A673 (cell line): ENCODE measurements around the gene PARD6G. TPM values are rescaled to one million over a fixed set of nuclear protein-coding genes. Genes with fewer than 3 reads are reported as not detected.

Source experiments
- BruUV-seq: library from RNA; stranded (reverse); fragments of 400-500 nt; replicated peaks from 2 replicates; lab custom pipeline; 2021; lab: Mats Ljungman, UMichigan
- CTCF ChIA-PET: fragments of 300-600 bp; sonication (Branson Sonifier 250); formaldehyde crosslinking; loops from one replicate; lab custom pipeline; 2022; ENCODE audit warnings: antibody characterized with exemption; lab: Charles Lee
- POLR2A ChIA-PET: fragments of 300-600 bp; sonication (Branson Sonifier 250); formaldehyde crosslinking; loops from one replicate; lab custom pipeline; 2022; ENCODE audit warnings: antibody characterized with exemption; ENCODE audit not compliant: low non-redundant PET; lab: Charles Lee
- DNase-seq: peaks from one replicate; pipeline ENCODE4 v3.0.0-alpha.2; 2015; ENCODE audit warnings: low spot score
- H3K27ac ChIP-seq: fragments of 200-600 bp; sonication (generic); 2 replicates; pipeline ENCODE4 v1.5.1; 2016; ENCODE audit warnings: mixed run types, low read depth, mild to moderate bottlenecking, mixed read lengths, antibody characterized with exemption, low read length; ENCODE audit not compliant: poor library complexity, severe bottlenecking
- H3K27me3 ChIP-seq: fragments of 200-600 bp; sonication (generic); replicated peaks from 2 replicates; pipeline ENCODE4 v1.6.1; 2017; ENCODE audit warnings: mixed run types, low read depth, mild to moderate bottlenecking, mixed read lengths, antibody characterized with exemption, low read length; ENCODE audit not compliant: insufficient read depth, poor library complexity
- H3K36me3 ChIP-seq: fragments of 200-600 bp; sonication (generic); 2 replicates; pipeline ENCODE4 v1.6.1; 2016; ENCODE audit warnings: mixed run types, mild to moderate bottlenecking, mixed read lengths, antibody characterized with exemption, low read length; ENCODE audit not compliant: insufficient read depth, poor library complexity, severe bottlenecking
- H3K4me1 ChIP-seq: fragments of 200-600 bp; sonication (generic); 2 replicates; pipeline ENCODE4 v1.6.1; 2017; ENCODE audit warnings: mixed run types, mild to moderate bottlenecking, mixed read lengths, antibody characterized with exemption, low read length; ENCODE audit not compliant: insufficient read depth, poor library complexity, severe bottlenecking
- H3K4me3 ChIP-seq: fragments of 200-600 bp; sonication (generic); 2 replicates; pipeline ENCODE4 v1.5.1; 2016; ENCODE audit warnings: low read depth, mixed run types, mild to moderate bottlenecking, mixed read lengths, low read length; ENCODE audit not compliant: poor library complexity, severe bottlenecking
- H3K9me3 ChIP-seq: fragments of 200-600 bp; sonication (generic); 2 replicates; pipeline ENCODE4 v1.6.1; 2016; ENCODE audit warnings: mixed run types, low read depth, mild to moderate bottlenecking, mixed read lengths, antibody characterized with exemption, low read length; ENCODE audit not compliant: poor library complexity, severe bottlenecking
- EZH2 ChIP-seq: fragments of 200-600 bp; sonication (generic); IDR thresholded peaks from 2 replicates; pipeline ENCODE4 v1.6.1; 2017; ENCODE audit warnings: borderline replicate concordance, low read depth, mild to moderate bottlenecking, mixed read lengths, antibody characterized with exemption, low read length; ENCODE audit not compliant: poor library complexity, severe bottlenecking
- intact Hi-C: fragments of 100-400 bp; cut with micrococcal nuclease; formaldehyde crosslinking; loops from one replicate; pipeline ENCODE4 v1.10.0; 2022; ENCODE audit not compliant: unreplicated experiment
- total RNA-seq: library from RNA; stranded (reverse); gene quantifications from 2 replicates; pipeline ENCODE4 v1.2.3, GENCODE V29; 2021
- TF ChIP-seq, protein P1 (sequence below): fragments of 300-800, 200-600 bp; sonication (generic); conservative IDR thresholded peaks from 2 replicates; pipeline ENCODE4 v1.5.1; 2017; ENCODE audit warnings: low read depth, mild to moderate bottlenecking, antibody characterized with exemption, low read length, moderate library complexity, mixed read lengths

Gene PARD6G
- total RNA-seq, 1 experiment from 2014 or later: 7.9 TPM

DNA sequence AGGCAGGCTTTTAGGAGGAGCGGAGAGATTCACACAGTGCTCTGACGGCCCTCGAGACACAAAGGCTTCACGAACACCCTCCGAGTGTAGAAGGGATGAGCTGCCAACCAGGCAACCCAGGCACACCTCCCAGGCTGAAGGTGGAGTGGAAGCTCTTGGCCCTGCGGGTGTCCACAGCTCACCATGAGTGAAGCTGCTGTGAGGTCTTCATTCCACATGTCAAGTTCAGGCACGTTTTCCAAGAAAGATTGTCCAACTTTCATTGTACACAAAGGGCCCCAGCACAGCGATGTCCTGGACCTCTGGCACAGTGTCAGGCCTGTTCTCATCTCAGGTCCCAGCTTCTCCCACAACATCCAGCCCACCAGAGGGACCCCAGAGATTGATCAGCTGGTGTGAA is 13.4 kb downstream of the PARD6G start:
- Histone ChIP-seq H3K4me1 (no peaks in the 10 kb centered on the region), H3K27me3 (no peaks in the 10 kb centered on the region), H3K9me3 (no peaks in the 10 kb centered on the region), H3K27ac (no peak overlapping the region), H3K4me3 (no peak overlapping the region), H3K36me3 (no peaks in the 10 kb centered on the region)
- CTCF ChIA-PET: no interaction called here
- POLR2A ChIA-PET: no interaction called here
- no TSS peak for BruUV-seq
- intact Hi-C loops: no loop called here
- no peak for TF ChIP-seq EZH2
- TF ChIP-seq, protein P1, sequence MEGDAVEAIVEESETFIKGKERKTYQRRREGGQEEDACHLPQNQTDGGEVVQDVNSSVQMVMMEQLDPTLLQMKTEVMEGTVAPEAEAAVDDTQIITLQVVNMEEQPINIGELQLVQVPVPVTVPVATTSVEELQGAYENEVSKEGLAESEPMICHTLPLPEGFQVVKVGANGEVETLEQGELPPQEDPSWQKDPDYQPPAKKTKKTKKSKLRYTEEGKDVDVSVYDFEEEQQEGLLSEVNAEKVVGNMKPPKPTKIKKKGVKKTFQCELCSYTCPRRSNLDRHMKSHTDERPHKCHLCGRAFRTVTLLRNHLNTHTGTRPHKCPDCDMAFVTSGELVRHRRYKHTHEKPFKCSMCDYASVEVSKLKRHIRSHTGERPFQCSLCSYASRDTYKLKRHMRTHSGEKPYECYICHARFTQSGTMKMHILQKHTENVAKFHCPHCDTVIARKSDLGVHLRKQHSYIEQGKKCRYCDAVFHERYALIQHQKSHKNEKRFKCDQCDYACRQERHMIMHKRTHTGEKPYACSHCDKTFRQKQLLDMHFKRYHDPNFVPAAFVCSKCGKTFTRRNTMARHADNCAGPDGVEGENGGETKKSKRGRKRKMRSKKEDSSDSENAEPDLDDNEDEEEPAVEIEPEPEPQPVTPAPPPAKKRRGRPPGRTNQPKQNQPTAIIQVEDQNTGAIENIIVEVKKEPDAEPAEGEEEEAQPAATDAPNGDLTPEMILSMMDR: no peak
- no peak for DNase-seq

DNA sequence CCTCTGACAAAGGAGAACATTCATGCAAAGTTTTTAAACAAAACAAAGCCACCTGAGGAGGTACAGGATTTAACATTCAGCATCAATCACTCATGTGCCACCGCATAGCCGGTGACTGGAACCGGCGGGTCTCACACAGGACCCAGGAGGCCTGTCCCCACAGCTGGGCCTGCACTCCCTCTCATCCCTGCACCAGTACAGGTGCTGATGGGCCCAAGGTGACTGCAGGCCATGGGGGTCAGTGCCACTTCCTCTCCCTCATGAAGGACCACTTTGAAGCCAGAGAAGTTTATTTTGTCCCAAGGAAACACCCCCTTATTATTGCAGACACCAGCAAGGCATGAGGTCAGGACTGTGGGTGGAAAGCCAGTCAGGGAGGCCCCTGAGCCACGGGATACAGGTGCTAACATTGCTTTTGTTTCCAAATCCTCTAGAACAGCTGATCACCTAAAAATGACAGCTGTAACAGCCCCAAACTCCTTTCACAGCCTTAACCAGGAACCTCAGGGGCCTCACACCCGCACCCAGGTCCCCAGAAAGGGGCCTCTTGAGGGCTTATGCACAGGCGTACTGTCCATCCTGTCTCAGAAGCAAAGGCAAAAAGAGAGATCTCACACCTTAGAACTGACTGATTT is 14.0 kb downstream of the PARD6G start:
- ChIA-PET POLR2A (no interaction called here), CTCF (no interaction called here)
- no peak for DNase-seq
- H3K36me3 ChIP-seq: no peaks in the 10 kb centered on the region
- intact Hi-C loops: no loop called here
- H3K27ac ChIP-seq: no peak overlapping the region
- no peaks in the 10 kb centered on the region for H3K4me1 ChIP-seq
- BruUV-seq: no TSS peak
- no peaks in the 10 kb centered on the region for H3K27me3 ChIP-seq
- TF ChIP-seq, protein P1: no peak
- no peak for TF ChIP-seq EZH2
- H3K9me3 ChIP-seq: no peaks in the 10 kb centered on the region
- no peak overlapping the region for H3K4me3 ChIP-seq

DNA sequence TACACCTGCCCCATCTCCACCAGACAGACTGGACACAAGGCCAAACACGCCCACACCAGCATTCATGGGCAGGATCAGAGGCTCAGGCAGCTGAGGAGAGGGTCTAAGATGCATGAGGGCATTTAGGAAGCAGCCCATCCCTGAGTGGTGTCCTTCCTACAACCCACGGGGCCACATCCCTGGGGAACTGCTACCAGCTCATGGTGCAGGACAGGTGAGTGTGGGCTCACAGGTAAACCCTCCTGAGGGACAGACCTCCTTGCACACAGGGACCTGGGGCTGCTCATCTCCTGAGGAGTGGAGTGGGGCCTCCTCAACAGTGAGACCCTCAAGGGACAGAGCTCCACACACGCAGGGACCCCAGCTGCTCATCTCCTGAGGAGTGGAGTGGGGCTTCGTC is 14.6 kb downstream of the PARD6G start:
- ChIA-PET POLR2A (no interaction called here), CTCF (no interaction called here)
- BruUV-seq: no TSS peak
- Histone ChIP-seq H3K9me3 (no peaks in the 10 kb centered on the region), H3K36me3 (no peaks in the 10 kb centered on the region), H3K27ac (no peak overlapping the region), H3K4me3 (no peak overlapping the region), H3K4me1 (no peaks in the 10 kb centered on the region), H3K27me3 (no peaks in the 10 kb centered on the region)
- DNase-seq: no peak
- TF ChIP-seq, protein P1: no peak
- TF ChIP-seq EZH2: no peak
- intact Hi-C loops: no loop called here
